ENCODE results near the gene TST.

DNA sequence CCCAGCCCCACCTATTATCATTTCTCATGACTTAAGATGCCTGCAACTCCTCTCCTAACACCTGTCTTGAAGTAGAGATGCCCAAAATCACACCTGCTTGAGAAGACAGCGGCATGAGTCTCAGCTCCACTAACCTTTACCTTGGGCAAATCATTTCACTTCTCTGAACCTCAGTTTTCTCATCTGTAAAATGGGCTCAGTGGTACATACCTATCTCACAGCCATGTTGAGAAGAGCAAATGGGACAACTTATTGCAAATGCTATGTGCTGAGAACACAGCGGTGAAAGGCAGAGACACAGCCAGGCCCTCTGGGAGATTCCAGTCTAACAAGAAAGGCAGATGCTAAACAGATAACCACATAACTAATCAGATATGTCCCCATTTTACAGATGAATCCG lies 7.8 kb downstream of the TST start:
- TF ChIP-seq POLR2A (IDR thresholded peaks at IDR 0.05; ENCODE audit: low read depth, low read length) (no peak), CTCF (IDR thresholded peaks at IDR 0.05; ENCODE audit: extremely low read depth in 1 of 2, insufficient read depth in 1 of 2, low read depth in 1 of 2, low read length in 2 of 2) (no peak), GATA2 (IDR thresholded peaks at IDR 0.05; ENCODE audit: insufficient read depth, insufficient read length, low read depth, low read length) (no peak), EZH2 (IDR thresholded peaks at IDR 0.05; ENCODE audit: borderline replicate concordance, low read depth, low read length, severe bottlenecking) (no peak), POLR2AphosphoS5 (IDR thresholded peaks at IDR 0.05; ENCODE audit: insufficient read depth, low read depth, low read length) (no peak), JUN (IDR thresholded peaks at IDR 0.05; ENCODE audit: borderline replicate concordance, insufficient read depth, insufficient read length, low read depth) (no peak), FOS (IDR thresholded peaks at IDR 0.05; ENCODE audit: borderline replicate concordance, insufficient read depth, low read length) (no peak)
- TF ChIP-seq, protein P1, sequence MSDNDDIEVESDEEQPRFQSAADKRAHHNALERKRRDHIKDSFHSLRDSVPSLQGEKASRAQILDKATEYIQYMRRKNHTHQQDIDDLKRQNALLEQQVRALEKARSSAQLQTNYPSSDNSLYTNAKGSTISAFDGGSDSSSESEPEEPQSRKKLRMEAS (IDR thresholded peaks at IDR 0.05; ENCODE audit: insufficient read depth, insufficient read length): no peak
